GM12878 (cell line): ENCODE results near the gene SSH2. TPM values are rescaled to one million over a fixed set of nuclear protein-coding genes. Genes with fewer than 3 reads are reported as not detected.
A peak's percentile ranks its signal among the peaks of the same experiment; 100 is the strongest.

Experiments used
- ATF2 ChIP-seq: IDR thresholded peaks from 2 replicates; pipeline ENCODE4 v1.6.1; 2012; ENCODE audit warnings: low read length, inconsistent platforms
- CREB1 ChIP-seq: IDR thresholded peaks from 2 replicates; pipeline ENCODE4 v1.6.1; 2012; ENCODE audit warnings: low read depth, mild to moderate bottlenecking, inconsistent platforms
- E2F8 ChIP-seq: fragments of 450-650 bp; IDR thresholded peaks from 2 replicates; pipeline ENCODE4 v1.6.1; 2018; ENCODE audit warnings: mild to moderate bottlenecking, low read depth, moderate library complexity; ENCODE audit not compliant: partially characterized antibody
- ESRRA ChIP-seq: IDR thresholded peaks from 2 replicates; pipeline ENCODE4 v1.6.1; 2012; ENCODE audit warnings: mild to moderate bottlenecking, low read length, improper control_type of control experiment
- GABPA ChIP-seq: IDR thresholded peaks from 2 replicates; pipeline ENCODE4 v1.6.1; 2014; ENCODE audit warnings: antibody characterized with exemption, low read depth, mild to moderate bottlenecking, inconsistent platforms
- HCFC1 ChIP-seq: fragments of 150-350 bp; IDR thresholded peaks from 2 replicates; pipeline ENCODE4 v1.6.1; 2014; ENCODE audit warnings: low read length
- IKZF1 ChIP-seq: fragments of 450-650 bp; conservative IDR thresholded peaks from 2 replicates; pipeline ENCODE4 v1.6.1; 2017; ENCODE audit warnings: antibody characterized with exemption, mild to moderate bottlenecking
- IRF3 ChIP-seq: fragments of 450-650 bp; IDR thresholded peaks from 2 replicates; pipeline ENCODE4 v1.6.1; 2014; ENCODE audit warnings: mild to moderate bottlenecking
- NBN ChIP-seq: fragments of 450-650 bp; IDR thresholded peaks from 2 replicates; pipeline ENCODE4 v1.6.1; 2016
- NFXL1 ChIP-seq: fragments of 450-650 bp; IDR thresholded peaks from 2 replicates; pipeline ENCODE4 v1.6.1; 2017; ENCODE audit warnings: antibody characterized with exemption, mild to moderate bottlenecking, borderline replicate concordance
- RAD21 ChIP-seq: IDR thresholded peaks from 2 replicates; pipeline ENCODE4 v1.6.1; 2011; ENCODE audit warnings: mild to moderate bottlenecking, low read depth, low read length, moderate library complexity; ENCODE audit not compliant: insufficient read depth
- SMC3 ChIP-seq: IDR thresholded peaks from 2 replicates; pipeline ENCODE4 v1.6.1; 2011; ENCODE audit warnings: low read length, improper control_type of control experiment, borderline replicate concordance
- SREBF2 ChIP-seq: IDR thresholded peaks from 2 replicates; pipeline ENCODE4 v1.6.1; 2012; ENCODE audit warnings: mild to moderate bottlenecking, low read length
- SUZ12 ChIP-seq: fragments of 200-600 bp; sonication (generic); IDR thresholded peaks from one replicate; pipeline ENCODE4 v1.6.1; 2018; ENCODE audit warnings: antibody characterized with exemption, mild to moderate bottlenecking; ENCODE audit not compliant: unreplicated experiment
- YBX1 ChIP-seq: fragments of 450-650 bp; IDR thresholded peaks from 2 replicates; pipeline ENCODE4 v1.6.1; 2016; ENCODE audit warnings: antibody characterized with exemption
- YY1 ChIP-seq: IDR thresholded peaks from 2 replicates; pipeline ENCODE4 v1.6.1; 2011; ENCODE audit warnings: low read depth, mild to moderate bottlenecking, low read length
- ZNF384 ChIP-seq: IDR thresholded peaks from 2 replicates; pipeline ENCODE4 v1.6.1; 2012; ENCODE audit warnings: low read depth, mild to moderate bottlenecking, low read length, improper control_type of control experiment, borderline replicate concordance
- polyA plus RNA-seq, 11 experiments: library from polyadenylated mRNA; depleted of rRNA in 4 of 11; unstranded in 6 of 11; stranded (reverse) in 5 of 11; fragments of >200 nt; fragmentation: Nextera tagmentation in 4 of 11; fragmentation: Illumina TruSeq in 1 of 11; extraction: Ambion mirVana in 4 of 11; extraction: Trizol in 1 of 11; gene quantifications; 1 replicate in 1 of 11; 2 replicates in 10 of 11; pipeline versions ENCODE4 v1.2.1 to v1.2.3, GENCODE V29; 2011 to 2016; ENCODE audit warnings: inconsistent platforms in 2 of 11, missing spikeins in 2 of 11, low read depth in 1 of 11
- total RNA-seq, 4 experiments: library from RNA; depleted of rRNA in 3 of 4; stranded (reverse); fragments of >200 nt in 3 of 4; fragmentation: Illumina TruSeq in 1 of 4; extraction: Trizol in 1 of 4; gene quantifications; 2 replicates each; pipeline versions ENCODE4 v1.2.1 to v1.2.3, GENCODE V29; 2013 to 2021
- TF ChIP-seq, protein P1 (sequence below): fragments of 450-650 bp; IDR thresholded peaks from 2 replicates; pipeline ENCODE4 v1.6.1; 2017; ENCODE audit warnings: mild to moderate bottlenecking, low read depth, inconsistent platforms; ENCODE audit not compliant: poor library complexity, severe bottlenecking

The SSH2 gene
- total and polyA plus RNA-seq, 10 of the 15 experiments (the other 5 are each of a cell fraction or from before 2014, with no cell fraction given), result 9.3 to 65.9 (median 34.0) TPM

- TF ChIP-seq ZNF384, result no peak
- TF ChIP-seq, protein P1, sequence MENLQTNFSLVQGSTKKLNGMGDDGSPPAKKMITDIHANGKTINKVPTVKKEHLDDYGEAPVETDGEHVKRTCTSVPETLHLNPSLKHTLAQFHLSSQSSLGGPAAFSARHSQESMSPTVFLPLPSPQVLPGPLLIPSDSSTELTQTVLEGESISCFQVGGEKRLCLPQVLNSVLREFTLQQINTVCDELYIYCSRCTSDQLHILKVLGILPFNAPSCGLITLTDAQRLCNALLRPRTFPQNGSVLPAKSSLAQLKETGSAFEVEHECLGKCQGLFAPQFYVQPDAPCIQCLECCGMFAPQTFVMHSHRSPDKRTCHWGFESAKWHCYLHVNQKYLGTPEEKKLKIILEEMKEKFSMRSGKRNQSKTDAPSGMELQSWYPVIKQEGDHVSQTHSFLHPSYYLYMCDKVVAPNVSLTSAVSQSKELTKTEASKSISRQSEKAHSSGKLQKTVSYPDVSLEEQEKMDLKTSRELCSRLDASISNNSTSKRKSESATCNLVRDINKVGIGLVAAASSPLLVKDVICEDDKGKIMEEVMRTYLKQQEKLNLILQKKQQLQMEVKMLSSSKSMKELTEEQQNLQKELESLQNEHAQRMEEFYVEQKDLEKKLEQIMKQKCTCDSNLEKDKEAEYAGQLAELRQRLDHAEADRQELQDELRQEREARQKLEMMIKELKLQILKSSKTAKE, result peak; percentile 49
- TF ChIP-seq NBN, result no peak
- no peak for TF ChIP-seq ATF2
- no peak for TF ChIP-seq IRF3
- no peak for TF ChIP-seq IKZF1
- peak; percentile 90 for TF ChIP-seq RAD21
- no peak for TF ChIP-seq SUZ12
- no peak for TF ChIP-seq HCFC1
- TF ChIP-seq ESRRA, result no peak
- no peak for TF ChIP-seq SREBF2
- TF ChIP-seq E2F8, result no peak
- TF ChIP-seq NFXL1, result no peak
- TF ChIP-seq SMC3, result peak; percentile 87
- 0 out of 2 replicates have a peak, but pooled peaks have one; percentile 27 for TF ChIP-seq YY1
- no peak for TF ChIP-seq CREB1
- no peak for TF ChIP-seq YBX1
- no peak for TF ChIP-seq GABPA
Measured at GRCh38 chr17:29807520-29808361, 122.3 kb downstream of the SSH2 start (continued).
